ENCODE data around the gene C1orf35. TPM values are rescaled to one million over a fixed set of nuclear protein-coding genes. Genes with fewer than 3 reads are reported as not detected.

Gene C1orf35
- total and polyA plus RNA-seq, 2 of the 8 experiments (the other 6 are each of a cell fraction or from before 2014, with no cell fraction given) = 18.6 to 19.9 TPM

DNA sequence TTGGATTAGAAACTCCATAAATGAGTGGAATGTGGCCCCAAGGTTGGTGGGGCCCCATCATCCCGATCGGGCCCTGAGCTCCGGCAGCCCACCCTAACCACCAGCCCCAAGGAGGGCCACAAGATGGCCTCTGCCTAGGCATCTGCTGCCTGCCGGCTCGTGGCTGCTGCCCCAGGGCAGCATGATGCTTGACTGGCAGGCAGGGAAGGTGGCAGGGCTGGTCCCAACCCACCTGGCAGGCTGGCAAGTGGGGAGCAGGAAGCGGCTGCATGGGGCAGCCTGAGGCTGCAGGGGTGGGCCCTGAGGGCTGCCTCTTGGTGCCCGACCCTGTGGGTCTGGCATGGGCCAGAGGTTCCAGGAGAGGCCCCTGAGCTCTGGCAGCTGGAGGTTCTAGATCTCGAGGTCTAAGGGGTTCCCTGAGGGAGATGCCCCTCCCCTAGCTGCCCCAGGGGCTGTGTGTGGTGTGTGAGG is 45.8 kb upstream of the C1orf35 start:
- DNase-seq (ENCODE audit: low read depth in 1 of 2, low spot score in 2 of 2) (peak in 1 of 2 experiments; percentile 45), FAIRE-seq (no peak)
- Histone ChIP-seq H3K18ac (ENCODE audit: extremely low read depth, low read length) (no peak overlapping the region), H2BK20ac (ENCODE audit: low read length) (no peak overlapping the region), H3K9ac (replicated peaks in 1 of 4; ENCODE audit: extremely low read depth in 1 of 4, low read depth in 3 of 4, low read length in 3 of 4) (no peak overlapping the region), H2AK5ac (ENCODE audit: low read depth, low read length) (no peak overlapping the region), H2BK5ac (ENCODE audit: low read depth, low read length) (peak overlapping the region; percentile 3; the same call in 1 of the 2 replicates), H3K9me3 (ENCODE audit: insufficient read depth in 2 of 2, low read depth in 1 of 2, low read length in 1 of 2) (no peaks in the 10 kb centered on the region), H3K27ac (ENCODE audit: low read depth, low read length) (no peak overlapping the region), H4K8ac (ENCODE audit: extremely low read depth, insufficient read depth, low read length) (0 out of 2 replicates have a peak overlapping the region, but pooled peaks have one; percentile 18), H3K14ac (ENCODE audit: insufficient read length) (no peak overlapping the region), H3K4ac (replicated peaks; ENCODE audit: insufficient read length, low read depth, low read length) (no peak overlapping the region), H3K27me3 (replicated peaks in 1 of 4; ENCODE audit: control insufficient read depth in 3 of 4, extremely low read depth in 1 of 4, insufficient read depth in 3 of 4, low read length in 3 of 4) (no peaks in the 10 kb centered on the region), H2BK15ac (ENCODE audit: low read length) (no peak overlapping the region), H3K79me2 (ENCODE audit: control insufficient read depth in 1 of 2, insufficient read depth in 2 of 2, low read length in 2 of 2) (peaks cover 0 to 9% of the 10 kb centered on the region in 2 experiments; a peak in 2 of 4 replicates), H3K23me2 (ENCODE audit: low read depth, low read length) (no peaks in the 10 kb centered on the region; the same call in 1 of the 2 replicates), H2BK120ac (replicated peaks; ENCODE audit: low read depth, low read length) (no peak overlapping the region), H4K5ac (ENCODE audit: insufficient read length, low read depth, low read length) (no peak overlapping the region), H3K4me3 (ENCODE audit: extremely low read depth in 1 of 4, insufficient read depth in 2 of 4, low read depth in 3 of 4, low read length in 4 of 4) (no peak overlapping the region), H3K23ac (ENCODE audit: insufficient read length) (no peak overlapping the region), H4K20me1 (replicated peaks in 1 of 2; ENCODE audit: control insufficient read depth in 1 of 2, insufficient read depth in 2 of 2, low read length in 2 of 2) (peaks cover 0 to 13% of the 10 kb centered on the region in 2 experiments), H2BK12ac (ENCODE audit: low read depth, low read length) (no peak overlapping the region), H4K91ac (replicated peaks; ENCODE audit: insufficient read length, low read length) (no peak overlapping the region), H3K56ac (replicated peaks; ENCODE audit: insufficient read length, low read depth, low read length) (no peak overlapping the region), H3K79me1 (ENCODE audit: low read depth, low read length) (peaks cover under 1% of the 10 kb centered on the region), H2AFZ (ENCODE audit: low read length) (no peak overlapping the region), H3K4me1 (replicated peaks in 1 of 4; ENCODE audit: control insufficient read depth in 3 of 4, insufficient read depth in 4 of 4, low read length in 3 of 4) (peaks cover 0 to 10% (median 4%) of the 10 kb centered on the region in 4 experiments; a peak in 1 of 7 replicates), H3K36me3 (ENCODE audit: control insufficient read depth in 2 of 4, insufficient read depth in 4 of 4, low read length in 3 of 4) (no peaks in the 10 kb centered on the region), H3K4me2 (ENCODE audit: insufficient read depth in 1 of 2, low read depth in 2 of 2, low read length in 2 of 2) (no peak overlapping the region)
- no peak for TF ChIP-seq TAF7 (optimal IDR thresholded peaks at IDR 0.05; ENCODE audit: borderline replicate concordance, low read depth, low read length)
- no peak for TF ChIP-seq CHD2 (IDR thresholded peaks at IDR 0.05; ENCODE audit: low read length)
- TF ChIP-seq TBP (IDR thresholded peaks at IDR 0.05; ENCODE audit: low read depth, low read length) = no peak
- no peak for TF ChIP-seq SIX5 (IDR thresholded peaks at IDR 0.05; ENCODE audit: low read depth, low read length)
- POLR2A ChIA-PET (ENCODE audit: partially characterized antibody) = interaction anchor here (0.8 to 3.1 kb wide), 7 partner anchors 8 to 65 kb away, joined by 3 to 18 read pairs (median 3); partner anchors contain the start of genes C1orf35 and GUK1
- CTCF ChIA-PET (ENCODE audit: partially characterized antibody) = interaction anchor here (1.1 to 2.8 kb wide), 5 partner anchors 14 to 145 kb away, joined by 3 to 10 read pairs (median 4); partner anchors contain the start of gene IBA57
- WGBS, 2 experiments (ENCODE audit: extremely low coverage in 1 of 2, insufficient coverage in 1 of 2, insufficient read length in 1 of 2, insufficient replicate concordance in 2 of 2, low coverage in 1 of 2, low lambda C conversion rate in 2 of 2, missing lambda C conversion rate in 1 of 2) = 91% methylated on average over 8 of the region's 8 CpGs; no CpG with 5 or more reads in 1 of the 2 experiments
